ENCODE results near the gene ATR.
A peak's percentile ranks its signal among the peaks of the same experiment; 100 is the strongest.

The ATR gene

GRCh38 chr3:142502187-142502985, 76.1 kb downstream of the ATR start:
- no peaks in the 10 kb centered on the region for H3K27me3 Mint-ChIP-seq
- no peak overlapping the region for H3K27ac Mint-ChIP-seq
- DNase-seq (no peak), ATAC-seq (no peak)
- H3K9me3 Mint-ChIP-seq, result peaks cover 0 to 5% of the 10 kb centered on the region in 2 donors
- H3K4me1 Mint-ChIP-seq, result peaks cover 33% of the 10 kb centered on the region
- no peak overlapping the region for H3K4me3 Mint-ChIP-seq

- no peak for DNase-seq
- H3K4me1 Mint-ChIP-seq, result peaks cover 29% of the 10 kb centered on the region
- peak overlapping the region in 1 of 2 donors; percentile 2 for H3K27ac Mint-ChIP-seq
- ATAC-seq, result no peak
- H3K4me3 Mint-ChIP-seq, result no peak overlapping the region
- H3K9me3 Mint-ChIP-seq, result peaks cover 0 to 5% of the 10 kb centered on the region in 2 donors
- no peaks in the 10 kb centered on the region for H3K27me3 Mint-ChIP-seq
These were observed 77.3 kb downstream of the ATR start for GRCh38 chr3:142501004-142501926.

- Mint-ChIP-seq H3K4me1 (peaks cover 29% of the 10 kb centered on the region), H3K27ac (no peak overlapping the region), H3K9me3 (peaks cover 0 to 5% of the 10 kb centered on the region in 2 donors), H3K4me3 (no peak overlapping the region), H3K27me3 (no peaks in the 10 kb centered on the region)
- ATAC-seq, result no peak
- no peak for DNase-seq
These were observed 78.3 kb downstream of the ATR start for GRCh38 chr3:142500211-142500610.

GRCh38 chr3:142498397-142499180, 79.9 kb downstream of the ATR start:
- ATAC-seq, result peak; percentile 84
- H3K9me3 Mint-ChIP-seq, result peaks cover 0 to 5% of the 10 kb centered on the region in 2 donors
- H3K27me3 Mint-ChIP-seq, result no peaks in the 10 kb centered on the region
- DNase-seq, result no peak
- H3K4me1 Mint-ChIP-seq, result peaks cover 29% of the 10 kb centered on the region
- peak overlapping the region; percentile 24 to 86 for H3K27ac Mint-ChIP-seq
- peak overlapping the region in 1 of 2 donors; percentile 39 for H3K4me3 Mint-ChIP-seq

- peak overlapping the region in 1 of 2 donors; percentile 81 for H3K27ac Mint-ChIP-seq
- ATAC-seq (no peak), DNase-seq (no peak)
- no peaks in the 10 kb centered on the region for H3K27me3 Mint-ChIP-seq
- peaks cover 29% of the 10 kb centered on the region for H3K4me1 Mint-ChIP-seq
- H3K9me3 Mint-ChIP-seq, result peaks cover 0 to 5% of the 10 kb centered on the region in 2 donors
- no peak overlapping the region for H3K4me3 Mint-ChIP-seq
These were observed 80.8 kb downstream of the ATR start for GRCh38 chr3:142497729-142498128.

- DNase-seq, result no peak
- H3K4me3 Mint-ChIP-seq, result no peak overlapping the region
- no peaks in the 10 kb centered on the region for H3K9me3 Mint-ChIP-seq
- peaks cover 16% of the 10 kb centered on the region for H3K4me1 Mint-ChIP-seq
- no peaks in the 10 kb centered on the region for H3K27me3 Mint-ChIP-seq
- no peak for ATAC-seq
- no peak overlapping the region for H3K27ac Mint-ChIP-seq
These were observed 83.4 kb downstream of the ATR start for GRCh38 chr3:142495103-142495502.

GRCh38 chr3:142492184-142492583, 86.3 kb downstream of the ATR start:
- Mint-ChIP-seq H3K4me1 (no peaks in the 10 kb centered on the region), H3K27me3 (no peaks in the 10 kb centered on the region), H3K9me3 (no peaks in the 10 kb centered on the region), H3K4me3 (no peak overlapping the region), H3K27ac (no peak overlapping the region)
- no peak for ATAC-seq
- no peak for DNase-seq

GRCh38 chr3:142489572-142490323, 88.8 kb downstream of the ATR start:
- no peaks in the 10 kb centered on the region for H3K9me3 Mint-ChIP-seq
- H3K27ac Mint-ChIP-seq, result peak overlapping the region in 1 of 2 donors; percentile 21
- H3K4me3 Mint-ChIP-seq, result no peak overlapping the region
- H3K4me1 Mint-ChIP-seq, result no peaks in the 10 kb centered on the region
- H3K27me3 Mint-ChIP-seq, result no peaks in the 10 kb centered on the region
- ATAC-seq, result no peak
- no peak for DNase-seq

GRCh38 chr3:142484912-142485435, 93.6 kb downstream of the ATR start:
- Mint-ChIP-seq H3K4me3 (no peak overlapping the region), H3K4me1 (no peaks in the 10 kb centered on the region), H3K9me3 (peaks cover 0 to 5% of the 10 kb centered on the region in 2 donors), H3K27me3 (no peaks in the 10 kb centered on the region), H3K27ac (no peak overlapping the region)
- ATAC-seq, result no peak
- no peak for DNase-seq

- no peak for ATAC-seq
- Mint-ChIP-seq H3K4me3 (no peak overlapping the region), H3K4me1 (no peaks in the 10 kb centered on the region), H3K27ac (no peak overlapping the region), H3K27me3 (no peaks in the 10 kb centered on the region), H3K9me3 (peaks cover 4 to 23% of the 10 kb centered on the region in 2 donors)
- DNase-seq, result no peak
These were observed 97.3 kb downstream of the ATR start for GRCh38 chr3:142481196-142481595.

- H3K27me3 Mint-ChIP-seq, result no peaks in the 10 kb centered on the region
- H3K27ac Mint-ChIP-seq, result no peak overlapping the region
- H3K9me3 Mint-ChIP-seq, result no peaks in the 10 kb centered on the region
- no peak overlapping the region for H3K4me3 Mint-ChIP-seq
- no peak for DNase-seq
- no peak for ATAC-seq
- no peaks in the 10 kb centered on the region for H3K4me1 Mint-ChIP-seq
These were observed 107.7 kb downstream of the ATR start for GRCh38 chr3:142470826-142471225.

GRCh38 chr3:142468456-142468855, 110.1 kb downstream of the ATR start:
- H3K27ac Mint-ChIP-seq, result no peak overlapping the region
- H3K9me3 Mint-ChIP-seq, result no peaks in the 10 kb centered on the region
- ATAC-seq (no peak), DNase-seq (no peak)
- H3K4me3 Mint-ChIP-seq, result no peak overlapping the region
- no peaks in the 10 kb centered on the region for H3K4me1 Mint-ChIP-seq
- H3K27me3 Mint-ChIP-seq, result no peaks in the 10 kb centered on the region

- Mint-ChIP-seq H3K4me3 (no peak overlapping the region), H3K9me3 (no peaks in the 10 kb centered on the region), H3K27ac (no peak overlapping the region), H3K4me1 (no peaks in the 10 kb centered on the region), H3K27me3 (no peaks in the 10 kb centered on the region)
- no peak for DNase-seq
- ATAC-seq, result no peak
These were observed 110.8 kb downstream of the ATR start for GRCh38 chr3:142467768-142468167.

- no peak overlapping the region for H3K4me3 Mint-ChIP-seq
- no peaks in the 10 kb centered on the region for H3K27me3 Mint-ChIP-seq
- no peak overlapping the region for H3K27ac Mint-ChIP-seq
- no peaks in the 10 kb centered on the region for H3K9me3 Mint-ChIP-seq
- H3K4me1 Mint-ChIP-seq, result no peaks in the 10 kb centered on the region
- ATAC-seq (no peak), DNase-seq (no peak)
These were observed 117.8 kb downstream of the ATR start for GRCh38 chr3:142460689-142461088.

GRCh38 chr3:142459929-142460328, 118.6 kb downstream of the ATR start:
- H3K9me3 Mint-ChIP-seq, result no peaks in the 10 kb centered on the region
- no peak overlapping the region for H3K4me3 Mint-ChIP-seq
- no peak overlapping the region for H3K27ac Mint-ChIP-seq
- DNase-seq, result no peak
- H3K27me3 Mint-ChIP-seq, result no peaks in the 10 kb centered on the region
- no peak for ATAC-seq
- H3K4me1 Mint-ChIP-seq, result no peaks in the 10 kb centered on the region
